Tibial nerve (tissue), 4 donors: ENCODE data around the gene MYH2. TPM values are rescaled to one million over a fixed set of nuclear protein-coding genes. Genes with fewer than 3 reads are reported as not detected.

ENCODE experiments used
- DNase-seq, 2 donors: peaks; one replicate each; pipeline ENCODE4 v3.0.0-alpha.2; 2019; ENCODE audit warnings: low spot score in 2 of 2
- H3K27ac ChIP-seq, 4 donors: fragments of 200-600 bp; sonication (generic) in 3 of 4; one replicate each; pipeline ENCODE4 v1.5.1; 2017 to 2019; ENCODE audit warnings: mild to moderate bottlenecking in 1 of 4
- H3K27me3 ChIP-seq, 2 donors: fragments of 200-600 bp; sonication (generic) in 1 of 2; one replicate each; pipeline versions ENCODE4 v1.5.1 to v1.6.0; 2017 to 2019
- H3K36me3 ChIP-seq, 3 donors: fragments of 200-600 bp; sonication (generic); one replicate each; pipeline ENCODE4 v1.5.1; 2018 to 2019
- H3K4me1 ChIP-seq, 4 donors: fragments of 200-600 bp; sonication (generic) in 3 of 4; one replicate each; pipeline ENCODE4 v1.5.1; 2017 to 2019
- H3K4me3 ChIP-seq, 4 donors: fragments of 200-600 bp; sonication (generic) in 3 of 4; one replicate each; pipeline ENCODE4 v1.5.1; 2017 to 2019; ENCODE audit warnings: mild to moderate bottlenecking in 1 of 4, moderate library complexity in 1 of 4
- H3K9me3 ChIP-seq, 4 donors: fragments of 200-600 bp; sonication (generic) in 3 of 4; one replicate each; pipeline ENCODE4 v1.5.1; 2017 to 2019
- CTCF ChIP-seq, 5 experiments: fragments of 200-600 bp in 3 of 5; fragments of 450-650 bp in 2 of 5; sonication (generic) in 3 of 5; IDR thresholded peaks; one replicate each; pipeline ENCODE4 v1.5.1; 2016 to 2019; ENCODE audit warnings: antibody characterized with exemption in 5 of 5, mild to moderate bottlenecking in 3 of 5, moderate library complexity in 2 of 5
- EP300 ChIP-seq, 2 donors: sonication (generic); formaldehyde crosslinking; IDR thresholded peaks; one replicate each; pipeline ENCODE4 v1.6.1; 2017; ENCODE audit warnings: antibody characterized with exemption in 2 of 2, mild to moderate bottlenecking in 1 of 2
- POLR2A ChIP-seq, 2 donors: fragments of 450-650 bp; IDR thresholded peaks; one replicate each; pipeline ENCODE4 v1.6.1; 2017; ENCODE audit warnings: antibody characterized with exemption in 2 of 2, mild to moderate bottlenecking in 2 of 2, moderate library complexity in 2 of 2
- WGBS, 2 donors: methylation state at CpG; one replicate each; pipeline ENCODE4 v1.1.5; 2018; 5-methylcytosine and 5-hydroxymethylcytosine counted together
- total RNA-seq, 4 donors: library from RNA; depleted of rRNA; stranded (reverse); fragments of >200 nt; gene quantifications; one replicate each; pipeline ENCODE4 v1.1.0, GENCODE V29; 2016

The MYH2 gene
- total RNA-seq, 4 donors from 2014 or later = not detected

GRCh38 chr17:10492004-10492403 lies 57.5 kb downstream of the MYH2 start:
- Histone ChIP-seq H3K4me1 (no peaks in the 10 kb centered on the region), H3K36me3 (no peaks in the 10 kb centered on the region), H3K27ac (no peak overlapping the region), H3K4me3 (no peak overlapping the region), H3K27me3 (no peaks in the 10 kb centered on the region), H3K9me3 (peaks cover 0 to 33% (median 5%) of the 10 kb centered on the region in 4 donors)
- no peak for DNase-seq
- TF ChIP-seq CTCF (IDR thresholded peaks at IDR 0.05) (no peak), EP300 (IDR thresholded peaks at IDR 0.05) (no peak), POLR2A (IDR thresholded peaks at IDR 0.05) (no peak)
- 93% methylated on average over 2 of the region's 2 CpGs for WGBS, 2 donors

- no peaks in the 10 kb centered on the region for H3K27me3 ChIP-seq
- TF ChIP-seq POLR2A (IDR thresholded peaks at IDR 0.05) = no peak
- TF ChIP-seq CTCF (IDR thresholded peaks at IDR 0.05) = no peak
- TF ChIP-seq EP300 (IDR thresholded peaks at IDR 0.05) = no peak
- H3K4me1 ChIP-seq = no peaks in the 10 kb centered on the region
- H3K4me3 ChIP-seq = no peak overlapping the region
- no peak overlapping the region for H3K27ac ChIP-seq
- no peaks in the 10 kb centered on the region for H3K36me3 ChIP-seq
- no peak for DNase-seq
- 69 to 75% methylated on average over 1 of the region's 1 CpG for WGBS, 2 donors
- peaks cover 0 to 39% (median 0%) of the 10 kb centered on the region in 4 donors for H3K9me3 ChIP-seq
Measured at GRCh38 chr17:10482252-10482651, 67.2 kb downstream of the MYH2 start.

GRCh38 chr17:10477701-10478100 lies 71.8 kb downstream of the MYH2 start:
- DNase-seq = no peak
- Histone ChIP-seq H3K9me3 (peaks cover 0 to 11% (median 0%) of the 10 kb centered on the region in 4 donors), H3K27ac (no peak overlapping the region), H3K4me3 (no peak overlapping the region), H3K27me3 (no peaks in the 10 kb centered on the region), H3K36me3 (no peaks in the 10 kb centered on the region), H3K4me1 (no peaks in the 10 kb centered on the region)
- TF ChIP-seq CTCF (IDR thresholded peaks at IDR 0.05) (no peak), POLR2A (IDR thresholded peaks at IDR 0.05) (no peak), EP300 (IDR thresholded peaks at IDR 0.05) (no peak)
- 82 to 84% methylated on average over 1 of the region's 1 CpG for WGBS, 2 donors

- H3K4me3 ChIP-seq = no peak overlapping the region
- TF ChIP-seq POLR2A (IDR thresholded peaks at IDR 0.05) (no peak), CTCF (IDR thresholded peaks at IDR 0.05) (no peak), EP300 (IDR thresholded peaks at IDR 0.05) (no peak)
- no peak for DNase-seq
- no peaks in the 10 kb centered on the region for H3K27me3 ChIP-seq
- H3K4me1 ChIP-seq = no peaks in the 10 kb centered on the region
- H3K9me3 ChIP-seq = no peaks in the 10 kb centered on the region
- WGBS, 2 donors = 73 to 78% methylated on average over 4 of the region's 4 CpGs
- no peaks in the 10 kb centered on the region for H3K36me3 ChIP-seq
- H3K27ac ChIP-seq = no peak overlapping the region
Measured at GRCh38 chr17:10474536-10474935, 74.9 kb downstream of the MYH2 start.

GRCh38 chr17:10471858-10472257 lies 77.6 kb downstream of the MYH2 start:
- Histone ChIP-seq H3K9me3 (no peaks in the 10 kb centered on the region), H3K4me1 (no peaks in the 10 kb centered on the region), H3K36me3 (no peaks in the 10 kb centered on the region), H3K4me3 (no peak overlapping the region), H3K27ac (no peak overlapping the region), H3K27me3 (no peaks in the 10 kb centered on the region)
- 91 to 96% methylated on average over 1 of the region's 1 CpG for WGBS, 2 donors
- DNase-seq = no peak
- TF ChIP-seq CTCF (IDR thresholded peaks at IDR 0.05) (no peak), POLR2A (IDR thresholded peaks at IDR 0.05) (no peak), EP300 (IDR thresholded peaks at IDR 0.05) (no peak)

Other genes with a start within 250 kb of the MYH2 start
- gene MYH13, start 176.7 kb downstream of the MYH2 start, total RNA-seq = not detected
- not detected for gene MYH8, start 127.7 kb downstream of the MYH2 start, total RNA-seq
- not detected for gene MYH4, start 80.1 kb downstream of the MYH2 start, total RNA-seq
- under 1 TPM in 1 of 4 donors, not detected in 3; 0.39 TPM for gene MYH1, start 31.1 kb downstream of the MYH2 start, total RNA-seq
- 1 to 10 TPM in 3 of 4 donors, under 1 TPM in 1; 0.59 to 8.1 (median 3.8) TPM for gene MYH3, start 107.7 kb upstream of the MYH2 start, total RNA-seq
- gene SCO1, start 147.9 kb upstream of the MYH2 start, total RNA-seq = 10 to 100 TPM; 17.0 to 26.5 (median 19.5) TPM
- gene ADPRM, start 147.9 kb upstream of the MYH2 start, total RNA-seq = 10 to 100 TPM in 3 of 4 donors, 1 to 10 TPM in 1; 9.4 to 17.7 (median 13.3) TPM
- 1 to 10 TPM; 4.5 to 9.2 (median 8.9) TPM for gene TMEM220, start 180.4 kb upstream of the MYH2 start, total RNA-seq